OCI-LY7 (cell line): ENCODE results near the gene CLMN. TPM values are rescaled to one million over a fixed set of nuclear protein-coding genes. Genes with fewer than 3 reads are reported as not detected.

Source experiments
- BruUV-seq: library from RNA; stranded (reverse); fragments of 400-500 nt; replicated peaks from 2 replicates; lab custom pipeline; 2021; lab: Mats Ljungman, UMichigan
- CTCF ChIA-PET: fragments of 300-600 bp; sonication (Branson Sonifier 250); formaldehyde crosslinking; loops from one replicate; lab custom pipeline; 2022; ENCODE audit warnings: antibody characterized with exemption; ENCODE audit not compliant: unreplicated experiment; lab: Charles Lee
- POLR2A ChIA-PET: fragments of 300-600 bp; sonication (Branson Sonifier 250); formaldehyde crosslinking; loops from one replicate; lab custom pipeline; 2022; ENCODE audit warnings: antibody characterized with exemption; lab: Charles Lee
- DNase-seq: peaks from one replicate; pipeline ENCODE4 v3.0.0-alpha.2; 2015; ENCODE audit warnings: low spot score
- H2AFZ ChIP-seq: fragments of 200-600 bp; sonication (generic), shearing (Covaris generic); 2 replicates; pipeline ENCODE4 v1.6.1; 2014; ENCODE audit warnings: mild to moderate bottlenecking, antibody characterized with exemption, low read length, moderate library complexity
- H3K27ac ChIP-seq: fragments of 200-600 bp; sonication (generic); 2 replicates; pipeline ENCODE4 v1.5.1; 2014; ENCODE audit warnings: mixed run types, low read depth, mild to moderate bottlenecking, moderate library complexity, low read length, inconsistent platforms; ENCODE audit not compliant: poor library complexity, severe bottlenecking
- H3K36me3 ChIP-seq: fragments of 200-600 bp; sonication (generic); 2 replicates; pipeline ENCODE4 v1.6.1; 2014; ENCODE audit warnings: mild to moderate bottlenecking, antibody characterized with exemption, low read length, moderate library complexity, mixed read lengths; ENCODE audit not compliant: insufficient read depth
- H3K4me1 ChIP-seq: fragments of 200-600 bp; sonication (generic); 2 replicates; pipeline ENCODE4 v1.5.1; 2014; ENCODE audit warnings: mild to moderate bottlenecking, low read length; ENCODE audit not compliant: insufficient read depth, poor library complexity, severe bottlenecking
- H3K4me2 ChIP-seq: fragments of 200-600 bp; sonication (generic); 2 replicates; pipeline ENCODE4 v1.6.1; 2014; ENCODE audit warnings: mild to moderate bottlenecking, low read length
- H3K4me3 ChIP-seq: fragments of 200-600 bp; sonication (generic); 2 replicates; pipeline ENCODE4 v1.5.1; 2014; ENCODE audit warnings: mild to moderate bottlenecking, low read depth, low read length; ENCODE audit not compliant: poor library complexity, severe bottlenecking
- H3K79me2 ChIP-seq: fragments of 200-600 bp; sonication (generic); 2 replicates; pipeline ENCODE4 v1.6.1; 2016; ENCODE audit warnings: low read depth, mild to moderate bottlenecking, low read length, moderate library complexity, mixed read lengths; ENCODE audit not compliant: insufficient read depth
- H3K9me2 ChIP-seq: fragments of 200-600 bp; sonication (generic); 2 replicates; pipeline ENCODE4 v1.6.1; 2016; ENCODE audit warnings: mild to moderate bottlenecking, low read length, mixed read lengths; ENCODE audit not compliant: insufficient read depth
- H3K9me3 ChIP-seq: fragments of 200-600 bp; sonication (generic); 2 replicates; pipeline ENCODE4 v1.6.1; 2014; ENCODE audit warnings: mild to moderate bottlenecking, mixed run types, low read length, mixed read lengths
- H4K20me1 ChIP-seq: fragments of 200-600 bp; sonication (generic); 2 replicates; pipeline ENCODE4 v1.6.1; 2014; ENCODE audit warnings: mild to moderate bottlenecking, antibody characterized with exemption, low read length, moderate library complexity, mixed read lengths; ENCODE audit not compliant: insufficient read depth
- EZH2phosphoT487 ChIP-seq: fragments of 200-600 bp; sonication (generic); IDR thresholded peaks from 2 replicates; pipeline ENCODE4 v1.6.1; 2018; ENCODE audit warnings: low read depth, borderline replicate concordance, mild to moderate bottlenecking, mixed run types, antibody characterized with exemption, low read length, moderate library complexity, mixed read lengths
- intact Hi-C: fragments of 100-400 bp; cut with micrococcal nuclease; formaldehyde crosslinking; loops from one replicate; pipeline ENCODE4 v1.10.0; 2022; ENCODE audit not compliant: unreplicated experiment
- total RNA-seq, 2 experiments: library from RNA; depleted of rRNA in 1 of 2; stranded (reverse); fragments of >200 nt in 1 of 2; shearing (Covaris generic) in 1 of 2; gene quantifications; 2 replicates each; pipeline ENCODE4 v1.2.3, GENCODE V29; 2014 to 2022
- TF ChIP-seq, protein P1 (sequence below): fragments of 200-600 bp; sonication (generic); conservative IDR thresholded peaks from 2 replicates; pipeline ENCODE4 v1.5.1; 2014; ENCODE audit warnings: mild to moderate bottlenecking, antibody characterized with exemption, low read length, moderate library complexity, mixed read lengths

The CLMN gene
- total RNA-seq, 2 experiments from 2014 or later, result 6.8 to 12.0 TPM

DNA sequence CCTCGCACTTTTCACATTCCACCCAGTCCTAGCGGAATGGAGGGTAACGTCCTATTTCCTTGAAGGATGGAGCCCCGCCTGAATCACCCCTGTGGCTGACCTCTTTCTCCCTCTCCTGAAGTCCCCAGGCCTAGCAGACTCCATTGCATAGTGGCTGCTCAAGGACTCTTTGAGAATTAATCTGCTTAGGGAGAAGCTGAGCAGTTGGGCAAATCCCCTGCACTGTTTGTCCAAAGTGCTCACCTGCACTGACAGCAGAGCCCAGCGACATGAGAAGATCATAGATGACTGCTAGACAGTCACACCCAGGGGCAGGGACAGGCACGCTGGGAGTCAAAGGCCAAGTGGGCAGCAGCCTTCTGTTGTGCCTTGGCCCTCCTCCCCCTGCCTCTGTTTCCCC lies 124.7 kb downstream of the CLMN start:
- H3K4me2 ChIP-seq, result no peak overlapping the region
- ChIA-PET POLR2A (no interaction called here), CTCF (no interaction called here)
- DNase-seq, result no peak
- TF ChIP-seq EZH2phosphoT487, result no peak
- TF ChIP-seq, protein P1, sequence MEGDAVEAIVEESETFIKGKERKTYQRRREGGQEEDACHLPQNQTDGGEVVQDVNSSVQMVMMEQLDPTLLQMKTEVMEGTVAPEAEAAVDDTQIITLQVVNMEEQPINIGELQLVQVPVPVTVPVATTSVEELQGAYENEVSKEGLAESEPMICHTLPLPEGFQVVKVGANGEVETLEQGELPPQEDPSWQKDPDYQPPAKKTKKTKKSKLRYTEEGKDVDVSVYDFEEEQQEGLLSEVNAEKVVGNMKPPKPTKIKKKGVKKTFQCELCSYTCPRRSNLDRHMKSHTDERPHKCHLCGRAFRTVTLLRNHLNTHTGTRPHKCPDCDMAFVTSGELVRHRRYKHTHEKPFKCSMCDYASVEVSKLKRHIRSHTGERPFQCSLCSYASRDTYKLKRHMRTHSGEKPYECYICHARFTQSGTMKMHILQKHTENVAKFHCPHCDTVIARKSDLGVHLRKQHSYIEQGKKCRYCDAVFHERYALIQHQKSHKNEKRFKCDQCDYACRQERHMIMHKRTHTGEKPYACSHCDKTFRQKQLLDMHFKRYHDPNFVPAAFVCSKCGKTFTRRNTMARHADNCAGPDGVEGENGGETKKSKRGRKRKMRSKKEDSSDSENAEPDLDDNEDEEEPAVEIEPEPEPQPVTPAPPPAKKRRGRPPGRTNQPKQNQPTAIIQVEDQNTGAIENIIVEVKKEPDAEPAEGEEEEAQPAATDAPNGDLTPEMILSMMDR, result no peak
- H4K20me1 ChIP-seq, result no peaks in the 10 kb centered on the region
- no peaks in the 10 kb centered on the region for H3K4me1 ChIP-seq
- no peak overlapping the region for H3K4me3 ChIP-seq
- H3K27ac ChIP-seq, result no peak overlapping the region
- no TSS peak for BruUV-seq
- intact Hi-C loops, result loop anchor here (10.0 kb wide), 1 partner anchor 170 kb away; no protein-coding TSS in a partner anchor
- no peaks in the 10 kb centered on the region for H3K36me3 ChIP-seq
- H3K79me2 ChIP-seq, result no peaks in the 10 kb centered on the region
- no peaks in the 10 kb centered on the region for H3K9me2 ChIP-seq
- H2AFZ ChIP-seq, result no peak overlapping the region
- H3K9me3 ChIP-seq, result no peaks in the 10 kb centered on the region

- Histone ChIP-seq H3K36me3 (no peaks in the 10 kb centered on the region), H2AFZ (no peak overlapping the region), H4K20me1 (no peaks in the 10 kb centered on the region), H3K27ac (no peak overlapping the region), H3K9me2 (no peaks in the 10 kb centered on the region), H3K9me3 (no peaks in the 10 kb centered on the region; the same call in 1 of the 2 replicates), H3K79me2 (no peaks in the 10 kb centered on the region), H3K4me3 (no peak overlapping the region), H3K4me1 (no peaks in the 10 kb centered on the region), H3K4me2 (no peak overlapping the region)
- ChIA-PET POLR2A (no interaction called here), CTCF (no interaction called here)
- no peak for DNase-seq
- BruUV-seq, result no TSS peak
- TF ChIP-seq, protein P1, result no peak
- no peak for TF ChIP-seq EZH2phosphoT487
- intact Hi-C loops, result loop anchor here (10.0 kb wide), 1 partner anchor 172 kb away; no protein-coding TSS in a partner anchor
These were observed 126.6 kb downstream of the CLMN start for GRCh38 chr14:95193081-95193480.

DNA sequence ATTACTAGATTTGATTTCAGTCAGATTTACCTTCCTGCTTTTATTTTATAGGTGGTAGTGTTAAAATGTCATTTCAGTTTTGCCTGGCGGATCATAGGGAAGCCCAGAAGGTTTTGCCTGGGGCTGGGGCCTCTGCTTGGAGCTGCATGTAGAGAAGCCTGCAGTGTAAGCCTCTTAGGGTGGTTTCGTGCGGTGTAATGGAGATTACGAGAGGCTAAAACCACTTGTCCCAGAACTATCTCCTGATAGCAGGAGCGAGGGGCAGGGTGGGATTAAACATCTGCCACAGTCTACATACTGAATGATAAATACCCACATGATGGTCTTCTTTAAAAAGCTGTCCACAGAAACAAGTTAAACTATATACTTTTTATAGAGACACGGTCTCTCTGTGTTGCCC lies 127.4 kb downstream of the CLMN start:
- Histone ChIP-seq H2AFZ (no peak overlapping the region), H3K27ac (no peak overlapping the region), H3K36me3 (no peaks in the 10 kb centered on the region), H3K4me1 (no peaks in the 10 kb centered on the region), H3K79me2 (no peaks in the 10 kb centered on the region), H3K4me3 (no peak overlapping the region), H3K4me2 (no peak overlapping the region), H3K9me2 (no peaks in the 10 kb centered on the region), H4K20me1 (no peaks in the 10 kb centered on the region), H3K9me3 (no peaks in the 10 kb centered on the region; the same call in 1 of the 2 replicates)
- intact Hi-C loops, result loop anchor here (10.0 kb wide), 1 partner anchor 172 kb away; no protein-coding TSS in a partner anchor
- TF ChIP-seq EZH2phosphoT487, result no peak
- TF ChIP-seq, protein P1, result no peak
- DNase-seq, result no peak
- CTCF ChIA-PET, result no interaction called here
- POLR2A ChIA-PET, result no interaction called here
- no TSS peak for BruUV-seq
